ENCODE results near the gene WIPF1. TPM values are rescaled to one million over a fixed set of nuclear protein-coding genes. Genes with fewer than 3 reads are reported as not detected.

The WIPF1 gene
- total RNA-seq, 1 experiment from 2014 or later: 0.59 TPM

- Histone ChIP-seq H3K79me2 (ENCODE audit: insufficient read depth, low read length) (no peaks in the 10 kb centered on the region), H4K20me1 (ENCODE audit: insufficient read depth) (no peaks in the 10 kb centered on the region), H3K27me3 (ENCODE audit: insufficient read depth, low read length) (no peaks in the 10 kb centered on the region), H3K36me3 (ENCODE audit: control insufficient read depth in 1 of 2, insufficient read depth in 2 of 2, low read length in 2 of 2) (no peaks in the 10 kb centered on the region), H3K4me2 (ENCODE audit: low read length) (no peak overlapping the region), H2AFZ (ENCODE audit: low read depth, low read length, poor library complexity, severe bottlenecking) (no peak overlapping the region), H3K9me2 (ENCODE audit: insufficient read depth) (no peaks in the 10 kb centered on the region), H3K4me3 (replicated peaks in 1 of 2; ENCODE audit: low read depth in 1 of 2, low read length in 2 of 2) (no peak overlapping the region), H3K9ac (ENCODE audit: low read length) (no peak overlapping the region), H3K27ac (ENCODE audit: low read depth, low read length) (no peak overlapping the region), H3K4me1 (ENCODE audit: control insufficient read depth in 1 of 2, insufficient read depth in 2 of 2, low read length in 2 of 2) (no peaks in the 10 kb centered on the region), H3K9me3 (ENCODE audit: control insufficient read depth in 1 of 2, insufficient read depth in 1 of 2, low read depth in 1 of 2, low read length in 2 of 2) (peaks cover 8 to 12% of the 10 kb centered on the region in 2 experiments; a peak in 2 of 4 replicates)
- intact Hi-C loops (cut with micrococcal nuclease): no loop called here
- CTCF ChIA-PET: no interaction called here
- TF ChIP-seq ZFX (IDR thresholded peaks at IDR 0.05) (no peak), EZH2phosphoT487 (IDR thresholded peaks at IDR 0.05; ENCODE audit: borderline replicate concordance) (no peak), POLR2AphosphoS5 (IDR thresholded peaks at IDR 0.05; ENCODE audit: low read depth, low read length) (no peak), ELF1 (IDR thresholded peaks at IDR 0.05; ENCODE audit: borderline replicate concordance, low read depth) (no peak), EZH2 (IDR thresholded peaks at IDR 0.05) (no peak), YY1 (IDR thresholded peaks at IDR 0.05; ENCODE audit: extremely low read depth, insufficient replicate concordance, low read depth, low read length) (no peak), FOSL1 (IDR thresholded peaks at IDR 0.05; ENCODE audit: low read depth) (no peak), CTCF (IDR thresholded peaks at IDR 0.05 in 2 of 3, conservative IDR thresholded peaks at IDR 0.05 in 1 of 3; ENCODE audit: borderline replicate concordance in 1 of 3, insufficient read depth in 1 of 3, low read depth in 2 of 3, low read length in 2 of 3) (no peak)
- no TSS peak for BruUV-seq (replicated peaks)
- POLR2A ChIA-PET: no interaction called here
- DNase-seq (ENCODE audit: low read depth, low spot score) (no peak), ATAC-seq (no peak)
- RAD21 ChIA-PET (ENCODE audit: low non-redundant PET in 1 of 2, low total read pairs in 2 of 2, uncharacterized antibody in 2 of 2, unreplicated experiment in 2 of 2): no interaction called here
Observed at GRCh38 chr2:174511580-174512260, 85.9 kb downstream of the WIPF1 start.

All from HCT116 (cell line).